ENCODE data around the gene ANKRD13A. TPM values are rescaled to one million over a fixed set of nuclear protein-coding genes. Genes with fewer than 3 reads are reported as not detected.

ANKRD13A gene
- total RNA-seq: 53.0 and 83.9 TPM in 2 replicates

DNA sequence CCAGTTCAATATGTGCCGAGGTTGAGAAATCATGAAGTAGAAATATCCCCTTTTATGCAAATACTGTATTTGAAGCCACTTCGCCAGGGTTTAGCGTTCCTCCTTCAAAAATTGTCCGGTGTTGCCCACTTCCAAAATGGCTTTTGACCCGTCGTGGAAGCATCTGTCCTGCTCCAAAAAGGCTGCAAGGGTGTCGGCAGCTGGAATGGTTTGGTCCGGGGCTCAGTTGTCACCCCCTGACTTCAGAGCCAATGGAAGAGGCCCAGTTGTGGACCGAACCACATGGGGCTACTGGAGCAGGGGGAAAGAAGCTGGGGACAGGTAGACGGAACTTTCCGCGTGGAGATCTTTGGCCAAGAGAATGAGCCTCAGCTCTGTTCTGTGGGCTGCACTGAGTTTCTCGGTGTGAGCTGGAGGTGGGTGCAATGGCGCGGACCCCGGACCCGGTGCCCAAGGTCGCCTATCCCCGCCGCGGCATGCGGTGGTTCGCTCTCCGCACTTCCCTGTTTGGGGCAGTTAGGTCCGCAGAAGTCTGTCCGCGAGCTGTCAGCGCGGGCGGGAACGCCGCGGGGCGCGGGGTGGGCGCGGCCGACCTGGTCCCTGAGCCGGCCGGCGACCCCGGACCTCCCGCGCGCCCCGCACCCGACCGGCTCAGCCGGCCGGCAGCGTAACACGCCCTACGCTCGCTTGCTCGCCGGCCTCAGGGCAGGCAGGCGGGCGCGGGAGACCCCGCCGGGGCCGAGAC lies at the start of gene ANKRD13A:
ANKRD13A (plus strand) TSS at position 527 of the 745 bp plus-strand sequence. CDS start 259 bp downstream, outside the sequence.

DNA sequence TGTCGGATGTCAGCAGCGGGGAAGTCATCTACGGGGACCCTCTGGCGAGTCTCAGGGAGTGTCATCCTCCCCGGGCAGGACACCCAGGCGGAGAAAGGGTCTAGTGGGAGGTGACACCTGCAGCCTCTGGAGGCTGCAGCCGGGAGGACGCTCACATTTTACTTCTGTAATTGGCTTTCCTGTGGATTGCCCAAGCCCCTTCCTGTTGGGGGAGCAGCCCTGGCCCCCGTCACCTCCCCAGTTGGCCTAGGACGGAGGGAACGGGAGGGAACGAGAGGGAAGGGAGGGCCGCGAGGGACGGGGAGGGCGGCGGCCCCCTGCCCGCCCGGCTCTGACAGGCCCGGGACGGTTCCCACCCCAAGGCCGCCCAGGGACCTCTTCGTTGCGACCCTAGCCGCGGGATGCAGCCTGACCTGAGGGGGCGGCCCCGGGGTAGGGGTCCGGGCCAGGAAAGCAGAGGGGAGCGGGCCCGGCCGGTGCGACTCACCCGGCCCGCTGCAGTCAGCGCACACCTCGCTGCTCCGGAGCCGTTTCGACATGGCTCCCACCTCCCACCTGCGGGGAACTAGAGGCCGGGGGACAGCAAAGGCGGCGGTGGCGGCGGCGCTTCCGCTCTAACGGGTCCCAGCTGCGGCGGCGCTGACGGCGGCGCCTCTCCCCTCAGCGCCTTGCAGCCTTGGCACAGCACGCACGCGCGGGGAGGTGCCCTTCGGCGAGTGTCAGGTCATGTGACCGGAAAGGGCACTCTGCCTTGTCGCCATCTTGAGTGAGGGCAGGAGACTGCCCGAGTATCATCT lies 3.3 kb upstream of the ANKRD13A start, which contains the start of gene GIT2:
GIT2 (minus strand) TSS at position 683 of the 797 bp plus-strand sequence; CDS start at position 539, 144 bp downstream.

DNA sequence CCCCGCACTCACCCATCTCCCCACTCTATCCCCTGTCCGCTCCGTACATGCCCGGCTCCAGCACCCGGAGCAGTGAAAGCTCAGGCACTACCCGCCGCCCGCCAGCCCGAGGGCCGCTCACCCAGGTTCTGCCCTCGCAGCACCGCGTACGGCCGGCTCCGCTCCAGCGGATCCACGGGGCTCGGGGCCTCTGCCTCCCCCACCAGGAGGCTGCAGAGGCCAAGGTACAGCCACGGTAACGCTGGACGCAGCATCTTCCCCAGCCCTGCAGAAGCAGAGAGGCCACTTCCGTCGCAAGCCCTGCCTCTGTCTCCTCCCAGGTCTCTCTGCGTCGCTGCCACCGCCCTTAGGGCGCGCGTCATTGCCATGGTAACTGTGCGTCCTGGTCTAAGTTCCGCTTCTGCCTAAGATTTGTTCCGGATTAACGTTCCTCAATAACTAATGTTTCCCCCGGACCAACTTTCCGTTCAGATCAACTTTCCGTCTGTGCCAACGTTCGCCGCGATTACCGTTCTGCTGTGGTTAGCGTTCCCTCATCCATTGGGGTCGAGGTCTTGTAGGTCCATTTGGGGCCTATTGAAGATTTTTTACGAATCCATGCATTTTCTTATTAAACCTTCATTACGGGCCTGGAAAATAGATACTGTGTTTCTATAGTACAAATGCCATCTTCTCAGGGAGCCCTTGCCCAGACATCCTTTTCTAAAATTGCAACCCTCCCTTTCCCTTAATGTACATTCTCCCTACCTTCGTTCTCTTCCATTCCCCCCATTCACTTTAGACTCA lies 49.2 kb downstream of the ANKRD13A start, which contains the start of gene C12orf76:
C12orf76 (minus strand) TSS at position 281 of the 786 bp plus-strand sequence; CDS start at position 254, 27 bp downstream.

Small RNAs within 50 kb of the gene (small RNA-seq; reads per million reads assigned to genes)
- gene AC007546.2: not detected

Other genes starting within 250 kb of the ANKRD13A start
- 2.5 and 2.7 TPM in 2 replicates for gene TRPV4, start 166.0 kb upstream of the ANKRD13A start, total RNA-seq
- gene GLTP, start 118.9 kb upstream of the ANKRD13A start, total RNA-seq: 25.5 and 47.1 TPM in 2 replicates
- gene TCHP, start 99.2 kb upstream of the ANKRD13A start, total RNA-seq: 6.3 and 9.4 TPM in 2 replicates
- 29.4 and 33.3 TPM in 2 replicates for gene GIT2, start 3.1 kb upstream of the ANKRD13A start, total RNA-seq
- 10.0 and 16.1 TPM in 2 replicates for gene C12orf76, start 49.1 kb downstream of the ANKRD13A start, total RNA-seq
- gene IFT81, start 124.9 kb downstream of the ANKRD13A start, total RNA-seq: 6.4 and 14.9 TPM in 2 replicates

Data from placental epithelial cell (primary cell).